Measurements from ENCODE around the gene IL15.

IL15 gene

DNA sequence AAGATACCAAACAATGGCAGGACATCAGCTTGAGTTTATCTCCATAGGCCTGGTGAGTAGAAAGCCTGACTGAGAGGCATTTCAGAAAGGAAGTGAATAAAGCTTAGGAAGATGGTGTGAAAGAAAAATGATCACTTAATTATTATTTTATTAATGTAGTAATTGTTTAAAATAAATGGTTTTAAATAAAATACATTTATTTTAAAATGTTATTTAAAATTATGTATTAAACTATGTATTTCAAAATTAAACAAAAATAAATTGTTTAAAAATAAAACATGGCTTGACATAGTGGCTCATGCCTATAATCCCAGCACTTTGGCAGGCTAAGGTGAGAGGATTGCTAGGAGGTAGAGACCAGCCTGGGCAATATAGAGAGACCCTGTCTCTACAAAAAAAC is 145.8 kb downstream of the IL15 start:
- DNase-seq (ENCODE audit: low read depth), result no peak
- H3K4me3 ChIP-seq (ENCODE audit: low read depth, low read length), result no peak overlapping the region
- TF ChIP-seq, protein P1, sequence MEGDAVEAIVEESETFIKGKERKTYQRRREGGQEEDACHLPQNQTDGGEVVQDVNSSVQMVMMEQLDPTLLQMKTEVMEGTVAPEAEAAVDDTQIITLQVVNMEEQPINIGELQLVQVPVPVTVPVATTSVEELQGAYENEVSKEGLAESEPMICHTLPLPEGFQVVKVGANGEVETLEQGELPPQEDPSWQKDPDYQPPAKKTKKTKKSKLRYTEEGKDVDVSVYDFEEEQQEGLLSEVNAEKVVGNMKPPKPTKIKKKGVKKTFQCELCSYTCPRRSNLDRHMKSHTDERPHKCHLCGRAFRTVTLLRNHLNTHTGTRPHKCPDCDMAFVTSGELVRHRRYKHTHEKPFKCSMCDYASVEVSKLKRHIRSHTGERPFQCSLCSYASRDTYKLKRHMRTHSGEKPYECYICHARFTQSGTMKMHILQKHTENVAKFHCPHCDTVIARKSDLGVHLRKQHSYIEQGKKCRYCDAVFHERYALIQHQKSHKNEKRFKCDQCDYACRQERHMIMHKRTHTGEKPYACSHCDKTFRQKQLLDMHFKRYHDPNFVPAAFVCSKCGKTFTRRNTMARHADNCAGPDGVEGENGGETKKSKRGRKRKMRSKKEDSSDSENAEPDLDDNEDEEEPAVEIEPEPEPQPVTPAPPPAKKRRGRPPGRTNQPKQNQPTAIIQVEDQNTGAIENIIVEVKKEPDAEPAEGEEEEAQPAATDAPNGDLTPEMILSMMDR (IDR thresholded peaks at IDR 0.05; ENCODE audit: insufficient read depth, low read depth, low read length, missing control alignments), result no peak

All from GM12865 (cell line).